NAMALWA (cell line): ENCODE results near the gene ALPK3.

Experiments used
- DNase-seq: peaks from one replicate; pipeline ENCODE4 v3.0.0-alpha.2; 2015; ENCODE audit warnings: low spot score

Gene ALPK3

GRCh38 chr15:84921121-84921520 lies 104.0 kb downstream of the ALPK3 start:
- DNase-seq, result no peak

GRCh38 chr15:84922530-84922929 lies 105.4 kb downstream of the ALPK3 start:
- no peak for DNase-seq
